Measurements from ENCODE around the gene PITPNM3.

The PITPNM3 gene

DNA sequence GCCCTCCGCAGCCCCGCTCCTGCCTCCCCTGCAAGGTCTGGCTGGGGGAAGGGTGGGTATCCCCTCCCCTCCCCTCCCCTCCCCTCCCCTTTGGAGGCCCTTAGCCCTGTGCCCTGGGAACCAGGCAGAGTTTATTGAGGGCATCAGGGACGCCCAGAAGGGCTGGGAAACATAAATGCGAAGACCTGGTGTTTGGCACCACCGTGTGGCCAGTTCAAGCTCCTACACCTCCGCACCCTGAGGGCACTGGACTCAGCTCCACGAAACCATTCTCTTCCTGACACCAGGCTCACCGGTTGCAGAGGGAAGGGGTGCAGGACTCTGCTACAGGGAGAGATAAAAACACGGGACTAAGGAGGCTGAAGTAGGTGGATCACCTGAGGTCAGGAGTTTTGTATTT, 120.4 kb downstream of the PITPNM3 start:
- peak; percentile 68 for DNase-seq

DNA sequence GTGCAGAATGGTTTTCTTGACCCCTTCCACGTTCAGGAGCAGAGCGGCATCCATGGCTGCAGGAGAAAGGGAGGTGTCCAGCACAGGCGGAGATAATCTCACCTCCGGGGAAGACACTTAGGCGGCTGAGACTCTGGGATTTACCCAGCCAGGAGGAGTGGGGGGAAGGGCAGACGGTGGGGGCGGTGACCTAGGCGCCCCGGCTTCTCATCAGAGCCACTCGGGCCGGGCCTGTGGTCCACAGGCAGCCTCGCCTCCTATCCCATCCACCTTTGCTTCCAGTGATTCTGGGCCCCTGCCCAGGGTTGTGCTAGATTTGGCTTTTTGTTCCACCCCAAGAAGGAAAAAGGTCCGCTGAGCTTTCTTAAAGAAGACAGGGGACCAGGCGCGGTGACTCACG, 121.3 kb downstream of the PITPNM3 start, which contains the start of gene AIPL1:
Gene AIPL1, minus strand, starts transcription at position 71 of the 400 bp plus-strand sequence. Its CDS starts 17 bp downstream, at position 54.
- no peak for DNase-seq

DNA sequence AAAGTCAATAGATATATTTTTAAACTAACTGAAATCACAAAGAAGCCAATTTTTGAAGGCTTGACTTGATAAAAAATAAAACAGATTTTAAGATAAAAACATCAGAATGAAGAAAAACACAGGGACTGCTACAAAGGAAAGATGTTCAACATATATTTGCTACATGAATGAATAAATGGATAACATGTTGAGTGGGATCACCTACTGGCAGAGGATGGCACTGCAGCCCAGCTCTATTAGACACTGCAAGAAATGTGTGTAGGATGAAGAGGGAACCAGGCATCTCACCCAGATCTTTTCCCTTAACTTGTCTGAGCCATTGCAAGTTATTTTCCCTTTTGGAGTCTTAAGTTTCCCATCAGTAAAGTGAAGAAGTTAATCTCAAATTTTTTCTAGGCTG, 125.6 kb downstream of the PITPNM3 start:
- no peak for DNase-seq

DNA sequence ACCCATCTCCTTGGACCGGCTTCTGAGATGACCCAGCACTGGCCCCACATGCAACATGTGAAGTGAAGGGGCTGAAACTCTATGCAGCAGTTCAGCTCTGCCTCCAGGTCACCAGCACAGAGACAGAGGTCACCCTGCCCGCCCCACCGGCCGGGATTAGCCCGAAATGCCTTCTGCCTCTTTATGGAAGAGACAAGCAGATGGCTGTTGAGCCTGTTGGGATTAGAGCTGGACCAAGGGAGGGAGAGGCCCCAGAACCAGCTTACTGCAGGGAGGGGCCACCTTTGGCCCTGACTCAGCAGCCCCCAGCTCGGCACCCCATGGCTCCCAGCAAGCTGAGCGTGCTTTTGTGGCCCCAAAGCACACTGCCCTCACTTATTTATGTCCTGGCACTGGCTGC, 127.1 kb downstream of the PITPNM3 start:
- no peak for DNase-seq

DNA sequence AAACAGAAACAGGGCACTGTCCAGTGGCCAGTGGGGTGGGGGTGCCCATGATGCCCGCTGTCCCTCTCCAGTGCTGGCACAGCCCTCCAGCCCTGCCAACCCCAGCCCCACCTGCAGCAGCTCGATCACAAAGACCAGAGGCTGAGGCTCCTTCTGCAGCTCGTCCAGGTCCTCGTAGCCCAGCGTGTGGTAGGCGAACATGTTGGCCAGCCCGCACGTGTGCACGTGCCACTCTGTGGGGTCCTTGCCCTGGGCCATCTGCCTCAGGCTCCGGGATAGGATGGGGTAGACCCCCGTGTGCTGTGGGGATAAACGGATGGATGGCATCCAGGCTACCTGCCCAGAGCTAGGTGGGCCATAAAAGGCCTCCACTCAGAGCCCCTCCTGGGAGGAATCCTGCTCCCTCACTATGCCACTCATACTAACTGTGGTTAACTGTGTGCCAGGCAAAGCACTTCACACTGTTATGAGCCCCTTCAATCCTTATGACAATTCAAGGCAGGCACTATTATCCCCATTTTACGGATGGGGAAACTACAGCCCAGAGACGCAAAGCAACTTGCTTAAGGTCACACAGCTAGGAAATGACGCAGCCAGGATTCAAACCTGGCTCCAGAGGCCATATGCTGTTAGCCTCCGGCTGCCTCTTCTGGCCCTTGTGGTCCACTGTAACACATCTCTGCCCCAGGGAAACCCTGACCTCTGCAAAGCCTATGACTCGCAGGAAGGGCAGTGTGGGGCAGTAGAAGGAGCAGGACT, 128.0 kb downstream of the PITPNM3 start:
- no peak for DNase-seq

DNA sequence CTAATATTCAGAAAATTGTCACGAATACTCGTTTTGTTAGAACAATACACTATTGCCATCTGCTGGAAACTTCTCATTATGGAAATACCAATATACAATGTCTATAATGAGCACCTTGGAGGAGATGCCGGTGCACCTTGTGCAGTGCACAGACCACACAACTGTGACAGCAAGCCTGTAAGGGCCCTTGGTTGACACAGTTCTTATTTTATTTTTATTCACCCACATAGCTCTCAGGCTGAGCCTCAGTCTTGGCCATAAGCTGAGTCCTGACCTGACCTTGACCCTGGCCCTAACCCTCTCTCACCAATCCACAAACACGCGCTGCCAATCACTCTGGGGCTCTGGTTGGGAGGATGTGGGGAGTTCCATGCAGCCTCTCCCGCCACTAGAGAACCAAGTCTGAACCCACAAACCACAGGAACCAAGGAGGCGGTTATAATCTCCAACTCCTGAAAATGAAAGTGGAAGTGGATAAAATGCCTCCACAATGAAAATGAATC, 129.0 kb downstream of the PITPNM3 start:
- peak; percentile 81 for DNase-seq

DNA sequence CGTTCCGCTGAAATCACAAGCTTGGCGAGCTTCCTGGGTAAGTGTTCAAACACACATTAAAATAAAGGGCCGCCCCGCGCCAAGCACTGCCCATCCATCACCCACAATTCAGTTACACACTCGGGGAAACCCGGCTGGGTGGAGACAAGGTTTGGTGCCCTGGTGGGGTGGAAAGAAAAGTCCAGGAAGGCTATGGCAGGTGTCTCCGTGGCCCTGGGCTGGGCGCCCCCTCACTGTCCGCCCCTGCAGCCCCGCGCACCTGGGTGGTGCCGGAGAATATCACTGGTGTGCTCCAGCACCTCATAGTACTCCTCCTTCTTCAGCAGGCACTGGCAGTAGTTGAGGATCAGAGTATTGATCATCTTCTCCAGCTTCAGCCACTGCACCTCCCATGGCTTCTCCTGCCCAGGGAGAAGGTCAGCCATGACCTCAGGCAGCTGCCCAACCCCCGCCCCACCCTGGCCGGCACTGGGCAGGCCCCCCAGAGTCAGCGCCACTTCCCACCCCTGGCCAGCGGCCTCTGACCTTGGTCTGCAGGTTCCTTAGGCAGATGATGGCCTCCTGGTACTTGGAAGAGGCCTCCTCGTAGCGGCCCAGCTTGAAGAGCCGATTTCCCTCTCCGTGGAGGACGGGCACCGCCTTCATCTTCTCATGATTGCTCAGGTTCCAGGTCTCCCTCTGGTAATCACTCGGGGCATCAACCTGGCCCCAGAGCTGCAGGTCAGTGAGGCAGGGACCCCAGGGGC, 129.8 kb downstream of the PITPNM3 start:
- no peak for DNase-seq

DNA sequence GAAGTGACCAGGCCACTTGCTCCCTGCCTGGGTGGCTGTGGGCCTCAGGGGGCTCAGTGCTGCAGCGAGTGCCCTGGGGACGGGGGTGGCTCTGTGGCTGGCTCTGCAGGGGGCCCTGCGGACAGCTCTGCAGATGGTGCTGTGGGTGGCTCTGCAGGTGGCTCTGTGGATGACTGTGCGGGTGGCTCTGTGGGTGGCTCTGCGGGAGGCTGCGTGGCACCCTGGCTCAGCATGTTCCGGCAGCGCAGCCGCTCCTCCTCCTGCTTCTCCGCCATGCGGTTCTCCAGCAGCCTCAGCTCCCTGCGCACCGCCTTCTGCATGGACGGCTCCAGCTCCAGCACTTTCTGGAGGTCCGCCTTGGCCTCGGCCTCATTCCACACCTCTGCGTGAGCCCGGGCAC, 130.9 kb downstream of the PITPNM3 start:
- DNase-seq, result no peak

DNA sequence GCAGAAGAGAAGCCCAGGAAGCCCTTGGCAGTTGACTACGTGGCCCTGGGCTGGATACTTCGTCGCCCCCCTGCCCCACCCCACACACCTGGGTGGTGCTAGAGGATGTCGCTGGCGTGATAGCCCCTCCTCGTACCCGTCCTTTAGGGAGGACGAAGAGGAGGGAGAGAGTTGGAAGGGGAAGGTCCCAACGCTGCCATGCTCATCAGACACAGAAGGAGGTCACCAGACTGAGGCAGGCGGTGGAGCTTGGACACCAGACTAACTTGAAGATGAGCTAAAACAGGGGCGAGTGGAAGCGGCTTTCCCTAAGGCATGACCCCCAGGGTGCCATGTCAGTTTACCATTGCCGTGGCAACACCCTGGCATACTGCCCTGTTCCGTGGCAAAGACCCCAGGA, 132.4 kb downstream of the PITPNM3 start:
- DNase-seq, result no peak

DNA sequence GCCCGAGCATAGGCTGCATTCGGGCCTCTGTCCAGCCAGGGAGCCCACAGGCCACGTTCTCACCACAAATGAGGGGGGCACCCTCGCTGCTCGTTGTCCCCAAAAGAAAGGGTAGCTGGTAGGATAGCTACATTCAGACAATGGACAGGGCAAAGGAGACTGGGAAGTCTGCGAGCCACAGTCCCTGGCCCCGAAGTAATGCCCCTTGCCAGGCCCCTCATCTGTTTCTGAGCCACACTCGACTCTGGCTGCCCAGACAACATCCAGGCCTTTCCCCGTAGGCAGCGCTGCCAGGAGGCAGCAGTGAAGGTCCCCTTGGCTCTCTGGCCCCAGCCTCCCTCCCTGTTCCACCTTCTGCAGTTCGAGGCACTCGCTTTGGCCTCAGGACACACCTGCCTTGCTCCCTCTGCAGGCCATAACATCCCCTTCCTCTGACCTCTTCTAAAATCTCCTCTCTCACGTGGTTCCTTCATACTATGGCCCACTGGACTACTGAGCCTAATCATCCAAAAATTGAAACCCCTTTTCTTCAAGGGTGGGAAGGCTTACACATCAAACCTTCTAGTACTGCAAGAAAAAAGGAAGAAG, 133.6 kb downstream of the PITPNM3 start:
- no peak for DNase-seq

DNA sequence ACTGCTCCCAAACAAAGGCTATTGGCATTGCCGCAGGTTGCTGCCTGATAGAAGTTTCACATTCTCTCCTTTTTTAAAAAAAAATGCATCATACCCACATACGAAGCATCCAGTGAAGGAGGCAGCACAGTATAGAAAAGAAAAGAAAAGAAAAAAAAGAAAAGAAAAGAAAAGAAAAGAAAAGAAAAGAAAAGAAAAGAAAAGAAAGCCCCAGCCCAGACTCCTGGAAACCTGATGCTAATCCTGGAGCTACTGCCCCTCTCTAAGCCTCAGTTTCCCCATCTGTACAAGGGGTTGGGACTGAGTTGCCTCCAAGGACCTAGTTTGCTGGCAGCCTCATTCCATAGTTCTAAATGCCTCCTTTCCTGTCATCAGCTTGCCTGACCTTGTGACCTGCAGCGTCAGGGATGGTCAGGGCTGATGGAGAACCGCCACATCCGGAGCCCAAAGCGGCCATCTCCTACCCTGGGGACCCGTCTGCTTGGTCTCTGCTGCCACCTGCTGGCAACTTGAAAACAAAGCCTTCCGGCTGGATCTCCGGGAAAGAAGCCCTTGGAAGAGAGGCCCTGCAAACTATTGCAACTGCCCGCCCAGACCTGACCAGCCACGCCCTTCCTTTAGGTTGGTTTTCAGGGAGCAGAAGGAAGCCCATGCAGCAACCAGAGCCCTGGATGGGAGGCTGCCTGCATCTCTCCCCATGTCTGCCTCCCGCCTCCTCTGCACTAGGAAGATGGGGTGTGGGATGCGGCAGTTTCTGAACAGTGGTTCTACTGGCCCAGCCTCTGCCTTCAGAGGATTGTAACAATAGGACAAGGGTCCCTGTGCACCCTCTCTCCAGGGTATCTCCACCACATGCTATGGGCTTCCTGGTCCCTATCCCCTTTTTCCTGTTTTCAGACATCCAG, 134.4 kb downstream of the PITPNM3 start:
- DNase-seq, result peak; percentile 82

DNA sequence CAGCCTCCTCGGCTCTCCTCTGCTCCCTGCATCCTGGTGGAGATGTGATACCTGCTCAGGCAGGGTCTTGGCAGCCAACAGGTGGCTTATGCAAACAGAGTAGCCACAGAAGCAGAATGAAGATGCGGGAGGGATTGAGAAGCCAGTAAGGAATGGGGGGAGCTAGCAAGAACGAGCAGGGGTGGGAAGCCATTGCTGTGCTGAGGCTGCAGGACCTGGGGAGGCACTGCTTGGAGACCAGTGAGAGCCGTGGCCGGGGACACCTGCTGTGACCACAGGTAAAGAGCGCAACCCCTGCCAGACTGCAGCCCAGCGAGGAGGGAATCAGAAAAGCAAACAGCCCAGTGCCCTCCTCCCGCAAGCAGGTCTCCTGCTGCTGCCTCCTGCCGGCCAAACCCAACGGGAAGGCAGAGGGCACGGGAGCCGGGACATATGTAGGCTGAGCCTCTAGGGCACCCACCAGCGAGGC, 136.1 kb downstream of the PITPNM3 start:
- DNase-seq, result peak; percentile 9

DNA sequence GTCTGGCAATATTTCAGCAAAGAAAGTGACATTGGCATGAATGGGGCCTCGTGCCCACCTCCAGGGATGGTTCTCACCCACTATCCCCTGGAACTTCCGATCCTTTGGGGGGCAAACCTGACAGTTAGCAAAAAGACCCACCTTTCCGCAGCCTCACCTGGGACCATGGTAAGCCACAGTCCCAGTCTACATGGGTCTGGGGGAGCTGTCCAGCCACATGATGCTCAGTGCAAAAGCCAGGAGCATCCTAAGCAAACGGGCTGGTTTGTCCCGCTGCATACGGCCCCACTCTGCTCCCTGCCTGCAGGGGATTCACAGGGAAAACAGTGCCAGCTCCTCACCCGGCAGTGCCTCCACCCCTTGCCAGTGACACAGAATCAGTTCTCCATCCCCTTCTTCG, 140.7 kb downstream of the PITPNM3 start:
- DNase-seq, result no peak

DNA sequence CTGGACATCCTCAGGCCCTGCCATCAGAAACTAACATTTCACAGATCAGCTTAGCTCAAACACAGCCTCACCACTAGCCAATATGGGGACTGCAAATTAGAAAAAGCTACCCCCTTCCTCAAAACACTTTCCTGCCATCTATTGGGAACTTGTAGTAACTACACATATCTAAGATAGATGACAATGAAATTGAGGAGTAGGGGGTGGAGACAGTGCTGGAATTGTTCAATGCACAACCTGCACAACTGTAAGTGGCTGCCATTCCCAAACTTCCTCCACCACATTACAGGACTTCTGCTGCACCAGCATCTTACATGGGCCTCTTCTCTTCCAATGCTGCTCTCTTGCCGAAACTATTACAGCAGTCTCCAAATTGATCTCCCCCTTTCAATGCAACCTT, 143.3 kb downstream of the PITPNM3 start:
- peak; percentile 49 for DNase-seq

DNA sequence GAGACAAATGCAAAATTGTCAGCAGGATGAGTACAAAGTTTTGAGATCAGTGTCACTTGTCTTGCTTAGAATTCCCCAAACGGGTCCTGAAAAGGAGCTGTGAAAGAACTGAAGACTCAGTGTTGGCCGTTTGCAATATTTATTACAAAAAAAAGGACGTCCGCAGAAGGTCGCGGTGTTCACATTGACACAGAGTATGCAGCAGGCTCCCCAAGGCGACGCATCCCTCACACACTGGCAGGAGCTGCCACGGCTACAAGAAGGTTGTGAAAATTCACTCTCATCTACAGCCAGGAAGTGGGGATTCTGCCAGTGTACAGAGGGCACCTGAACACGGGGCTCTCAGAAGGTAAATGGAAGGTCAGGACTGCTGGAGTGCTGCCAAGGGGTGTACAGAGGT, 147.6 kb downstream of the PITPNM3 start:
- no peak for DNase-seq

DNA sequence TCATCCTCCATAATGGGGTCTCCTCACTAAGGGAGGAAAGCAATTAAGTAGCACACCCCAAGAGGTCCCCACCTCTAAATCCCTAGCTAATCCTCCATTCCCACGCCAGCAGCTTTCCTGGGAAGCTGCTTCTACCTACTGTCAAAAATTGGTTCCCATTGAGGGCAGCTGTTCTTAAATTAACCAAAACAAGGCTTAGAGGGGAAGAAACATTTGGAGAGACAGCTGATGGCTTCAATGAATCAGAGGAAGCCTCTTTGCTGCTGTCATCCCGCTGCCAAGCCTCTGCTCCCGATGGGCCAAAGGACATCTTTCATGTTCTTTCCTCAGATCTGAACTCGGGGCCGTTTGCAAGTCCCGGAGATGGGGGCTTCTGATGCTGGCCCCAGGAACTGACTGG, 148.1 kb downstream of the PITPNM3 start:
- no peak for DNase-seq

DNA sequence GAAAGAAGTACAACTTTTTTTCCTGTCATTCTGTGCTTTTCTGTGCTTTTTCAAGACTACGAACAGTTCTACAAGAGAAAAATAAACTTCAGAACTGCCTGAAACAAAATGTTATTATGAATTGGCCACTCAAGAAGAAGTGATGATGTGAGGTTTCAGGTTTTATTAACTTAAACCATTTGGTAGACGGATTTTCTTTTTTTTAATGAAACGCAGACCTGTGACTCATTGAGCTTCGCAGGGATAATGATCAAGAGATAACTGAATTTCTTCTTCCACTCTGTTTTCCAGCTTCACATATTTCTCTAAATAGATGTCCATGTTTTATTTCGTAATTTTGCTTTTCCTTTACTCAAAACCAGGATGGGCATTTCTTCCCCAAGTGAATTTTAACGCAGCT, 154.1 kb downstream of the PITPNM3 start:
- no peak for DNase-seq
